GM18507 (cell line): ENCODE measurements around the gene FAM53B.

Source experiments
- DNase-seq: peaks from one replicate; pipeline ENCODE4 v3.0.0; 2011; ENCODE audit warnings: low read depth; ENCODE audit not compliant: insufficient read length; ENCODE audit errors: extremely low spot score
- FAIRE-seq: peaks from 2 replicates; lab custom pipeline; 2011; peaks lifted over from hg19 to GRCh38; lab: Jason Lieb, UNC

Gene FAM53B

DNA sequence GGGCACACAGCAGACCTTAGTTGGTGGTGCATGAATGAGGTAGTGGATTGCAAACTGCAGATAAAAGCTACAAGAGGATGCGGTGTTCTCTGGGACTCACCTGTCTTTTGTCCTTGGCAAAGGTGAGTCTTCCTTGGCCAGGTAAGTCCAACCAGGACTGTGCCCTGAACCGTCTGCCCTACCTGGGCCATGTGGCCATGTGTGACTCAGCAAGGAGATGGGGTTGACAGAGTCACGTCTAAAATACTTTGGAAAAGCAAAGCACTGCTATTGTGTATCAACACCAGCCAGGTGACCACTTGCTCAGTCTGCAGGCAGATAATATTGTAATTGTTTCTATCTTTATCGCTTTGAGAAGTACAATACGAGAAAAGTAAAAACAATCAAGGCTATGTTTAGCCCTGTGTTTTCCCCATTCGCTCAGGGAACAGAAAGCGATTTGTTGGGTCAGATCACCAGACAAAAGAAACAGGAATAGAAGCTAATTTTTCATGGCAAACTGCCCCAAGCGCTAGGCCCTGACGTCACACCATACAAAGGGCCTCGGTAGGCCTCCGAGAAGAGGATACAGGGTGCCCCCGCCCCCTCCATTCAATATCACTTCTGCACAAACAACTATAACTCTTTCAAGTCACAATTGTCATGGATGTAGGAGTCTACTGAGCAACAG, 57.3 kb downstream of the FAM53B start:
- FAIRE-seq: peak; percentile 21
- DNase-seq: no peak

DNA sequence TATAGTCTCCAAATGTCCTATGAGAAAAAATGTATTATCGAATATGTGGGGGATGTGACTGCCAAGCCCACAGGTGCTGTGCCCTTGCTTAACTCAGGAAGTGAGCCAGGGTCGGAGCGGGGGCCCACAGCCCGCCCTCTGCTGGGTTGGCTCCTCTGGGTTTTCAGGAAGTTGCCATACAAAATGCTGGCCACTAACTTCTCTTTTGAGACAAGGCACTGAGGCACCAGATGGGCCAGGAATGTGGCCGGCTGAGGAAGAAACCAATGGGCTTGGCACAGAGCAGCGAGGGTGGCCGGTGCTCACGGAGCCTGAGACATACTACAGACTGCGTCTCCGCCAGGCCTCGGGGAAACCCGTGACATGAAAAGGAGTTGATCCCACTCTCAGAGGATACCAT, 58.9 kb downstream of the FAM53B start:
- FAIRE-seq (no peak), DNase-seq (no peak)

DNA sequence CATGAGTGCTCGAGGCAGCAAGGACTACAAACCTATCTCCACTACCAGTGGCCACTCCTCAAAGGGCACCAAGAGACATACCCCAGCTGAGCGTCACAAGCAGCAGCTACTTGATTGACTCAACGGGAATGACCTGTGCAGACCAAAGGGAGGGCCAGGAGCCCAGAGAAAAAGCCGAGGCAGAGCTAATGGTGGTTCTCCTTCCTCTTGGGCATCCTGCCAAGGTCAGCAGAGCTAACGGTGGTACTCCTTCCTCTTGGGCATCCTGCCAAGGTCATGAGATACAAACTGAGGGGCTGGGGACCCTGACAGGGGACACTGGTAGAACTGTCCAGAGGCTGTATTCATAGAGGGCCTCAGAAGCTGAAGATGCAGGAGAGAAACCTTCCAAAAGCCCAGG, 60.4 kb downstream of the FAM53B start:
- FAIRE-seq: no peak
- no peak for DNase-seq

DNA sequence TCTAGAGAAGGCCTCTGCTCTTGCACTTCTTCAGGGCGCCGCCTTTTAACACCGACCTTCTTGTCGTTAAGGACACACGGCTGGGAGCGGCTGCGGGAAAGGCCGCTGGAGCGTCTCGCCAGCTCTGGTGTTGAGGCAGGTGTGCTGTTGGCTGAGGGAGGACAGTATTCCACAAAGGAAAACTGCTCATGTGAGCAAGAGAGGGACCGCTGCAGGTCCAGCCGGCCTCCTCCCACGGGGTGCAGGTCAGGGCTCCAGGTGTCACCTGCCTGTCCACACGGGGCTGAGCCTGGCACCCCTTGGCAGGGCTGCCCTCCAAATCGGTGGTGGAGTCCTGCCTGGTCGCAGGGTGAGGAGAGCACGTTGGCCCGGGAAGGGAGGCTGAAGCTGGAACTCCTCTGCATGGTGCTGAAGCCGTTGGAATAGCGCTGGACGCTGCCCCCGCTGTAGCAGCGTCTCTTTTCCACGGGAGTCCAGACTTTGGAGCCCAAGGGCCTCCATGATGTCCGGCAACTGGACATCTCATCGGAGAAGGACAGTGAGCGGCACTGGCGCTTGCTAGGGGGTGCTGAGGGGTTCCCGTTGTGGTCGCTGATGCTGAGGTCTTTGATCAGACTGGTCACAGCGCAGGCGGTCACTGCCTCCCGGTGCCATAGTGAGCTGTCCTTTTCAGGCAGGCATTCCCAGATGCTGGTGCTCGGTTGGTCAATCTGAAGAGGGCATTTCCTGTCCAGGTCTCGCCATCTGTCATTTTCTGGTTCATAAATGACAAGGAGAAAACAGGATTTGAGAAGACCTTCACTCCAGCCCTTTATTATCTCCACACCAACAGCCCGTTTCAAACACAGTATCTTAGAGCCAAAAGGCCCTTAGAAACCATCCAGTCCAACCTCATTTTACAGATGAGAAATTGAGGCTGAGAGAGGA, 62.3 kb downstream of the FAM53B start:
- FAIRE-seq (no peak), DNase-seq (no peak)

DNA sequence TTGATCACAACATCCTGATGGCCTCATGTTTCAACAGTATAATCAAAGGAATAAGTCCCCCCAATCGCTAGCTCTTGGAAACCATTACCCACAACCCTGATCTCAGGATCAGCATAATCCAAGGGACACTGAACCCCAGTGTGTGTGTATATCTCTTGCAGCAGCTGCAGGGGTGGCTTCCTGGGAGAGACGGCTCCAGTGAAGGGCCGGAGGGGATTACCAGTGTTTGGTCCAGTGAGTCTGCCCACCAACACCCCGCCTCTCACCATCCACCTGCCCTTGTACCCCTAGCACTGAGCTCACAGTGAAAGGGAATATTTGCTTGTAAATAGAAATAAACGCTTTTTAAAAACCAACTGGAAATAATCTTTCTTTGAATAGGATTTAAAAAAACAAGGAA, 63.1 kb downstream of the FAM53B start:
- FAIRE-seq (no peak), DNase-seq (no peak)

DNA sequence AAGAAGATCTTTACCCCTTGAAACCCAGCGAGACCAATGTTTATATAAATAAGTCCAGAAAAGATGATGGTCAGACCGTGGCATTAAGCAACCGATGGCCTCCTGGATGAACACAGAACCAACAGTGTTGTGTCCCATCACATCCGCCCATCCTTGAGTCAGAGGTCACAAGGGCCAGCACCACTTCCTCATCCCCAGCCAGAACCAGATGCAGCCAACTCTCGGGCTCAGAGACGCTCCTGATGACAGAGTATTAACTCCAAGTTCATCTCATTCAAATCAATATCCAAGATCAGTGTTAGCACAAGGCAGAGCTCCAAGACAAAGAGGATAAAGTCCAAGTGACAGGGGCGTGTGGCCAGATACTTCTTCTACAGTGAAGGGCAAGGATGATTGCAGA, 63.5 kb downstream of the FAM53B start:
- no peak for FAIRE-seq

DNA sequence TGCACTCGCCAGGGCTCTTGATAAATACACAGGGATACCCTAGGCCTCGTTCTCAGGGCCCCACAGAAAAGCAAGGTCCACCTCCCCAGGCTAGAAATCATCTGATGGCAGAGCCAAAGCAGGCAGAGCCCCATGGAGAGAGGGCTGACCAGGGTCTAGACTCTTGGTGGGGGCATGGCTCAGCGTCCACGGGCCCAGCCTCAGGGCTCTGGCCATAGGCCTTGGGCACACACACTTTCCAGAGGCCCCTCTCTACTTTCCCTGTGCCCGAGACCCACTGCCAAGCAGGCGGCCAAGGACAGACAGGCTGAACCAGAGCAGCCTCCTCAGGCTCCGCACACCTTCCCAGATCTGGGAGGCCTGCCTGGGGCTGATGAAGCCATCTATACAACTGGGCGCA, 64.8 kb downstream of the FAM53B start:
- no peak for FAIRE-seq
- no peak for DNase-seq

More for the DNA sequence above, 63.5 kb downstream of the FAM53B start:
- no peak for DNase-seq

DNA sequence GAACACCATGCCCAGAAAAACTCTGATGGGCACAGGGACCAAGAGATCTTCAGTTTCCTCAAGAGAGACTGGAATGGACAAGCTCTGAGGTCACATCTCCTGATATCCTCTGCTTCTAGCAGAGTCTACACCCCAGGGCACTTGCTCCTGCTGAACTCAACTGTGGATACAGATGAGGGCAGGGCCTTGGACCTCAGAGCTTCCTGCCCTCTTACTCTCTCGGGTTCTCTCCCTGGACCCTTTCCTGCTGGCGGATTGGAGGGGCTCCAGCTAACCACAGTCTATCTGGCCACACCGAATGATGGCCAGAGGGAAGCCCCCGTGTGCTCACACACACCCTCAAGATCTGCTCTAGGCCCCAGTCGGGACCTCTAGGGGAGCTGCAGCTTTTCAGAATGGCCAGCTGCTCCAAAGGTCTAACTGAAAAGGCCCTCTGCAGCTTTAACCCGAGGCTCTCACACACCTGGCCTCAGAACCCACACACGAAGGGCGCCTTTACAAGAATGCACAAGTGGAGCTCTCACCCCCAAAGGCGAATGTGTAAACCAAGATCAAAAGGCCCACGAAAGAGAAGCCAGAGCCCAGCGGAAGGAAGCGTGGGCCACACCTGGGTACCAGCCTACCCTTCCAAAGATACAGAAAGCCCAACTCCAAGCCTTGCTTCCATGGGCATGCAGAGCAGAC, 65.5 kb downstream of the FAM53B start:
- FAIRE-seq: no peak
- DNase-seq: no peak

DNA sequence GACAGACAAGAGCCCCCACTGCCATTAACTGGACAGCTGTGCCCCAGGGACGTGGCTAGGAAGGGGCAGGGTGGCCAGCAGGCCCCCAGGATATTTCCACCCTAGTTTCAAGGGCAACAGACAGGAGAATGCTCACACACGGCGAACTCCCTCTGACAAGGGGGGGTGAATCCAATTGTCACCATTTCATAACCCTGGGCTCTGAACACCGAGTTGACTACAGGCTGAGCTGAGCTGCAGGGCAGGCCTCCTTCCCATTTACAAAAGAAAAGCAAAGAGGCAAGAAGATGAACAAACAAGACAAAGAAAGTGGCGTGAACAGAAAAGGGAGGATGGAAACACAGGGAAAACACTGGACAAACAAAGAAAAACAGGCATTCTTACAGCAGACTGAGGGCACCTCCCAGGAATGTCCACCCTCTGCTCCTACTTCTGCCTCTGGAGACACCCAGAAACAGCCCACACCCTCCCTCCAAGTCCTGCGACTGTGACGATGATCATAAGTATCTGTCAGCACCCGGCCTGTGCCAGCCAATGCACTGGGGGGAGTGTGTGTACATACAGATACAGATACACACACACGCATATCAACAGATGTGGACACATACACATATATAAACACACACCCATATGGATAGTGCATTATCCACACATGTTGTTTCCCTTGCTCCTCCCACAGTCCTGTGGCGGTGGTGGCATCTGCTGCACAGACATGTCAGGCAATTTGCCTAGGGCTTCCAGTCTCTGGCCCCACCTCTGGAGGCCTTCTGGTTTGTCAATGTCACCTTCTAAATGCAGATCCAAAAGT, 66.2 kb downstream of the FAM53B start:
- FAIRE-seq: no peak
- DNase-seq: no peak

DNA sequence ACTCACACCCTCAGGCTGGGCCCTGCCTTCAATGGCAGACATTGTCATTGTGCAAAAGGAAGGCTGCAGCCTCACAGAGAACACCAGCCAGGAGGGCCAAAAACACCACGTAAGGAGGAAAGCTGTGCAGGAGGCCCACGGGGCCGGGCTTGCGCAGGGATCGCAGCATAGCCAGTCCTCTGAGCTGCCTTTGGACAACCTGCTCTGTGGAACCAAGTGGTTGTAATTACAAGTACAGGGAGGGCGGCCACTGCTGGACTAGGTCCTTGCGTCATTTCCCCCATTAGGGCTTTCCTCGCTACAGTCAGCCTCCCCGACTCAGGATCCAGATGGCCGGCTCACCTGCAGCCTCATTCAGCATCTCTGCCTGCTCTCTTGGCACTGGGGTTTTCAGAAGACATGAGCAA, 66.9 kb downstream of the FAM53B start:
- no peak for DNase-seq
- no peak for FAIRE-seq

DNA sequence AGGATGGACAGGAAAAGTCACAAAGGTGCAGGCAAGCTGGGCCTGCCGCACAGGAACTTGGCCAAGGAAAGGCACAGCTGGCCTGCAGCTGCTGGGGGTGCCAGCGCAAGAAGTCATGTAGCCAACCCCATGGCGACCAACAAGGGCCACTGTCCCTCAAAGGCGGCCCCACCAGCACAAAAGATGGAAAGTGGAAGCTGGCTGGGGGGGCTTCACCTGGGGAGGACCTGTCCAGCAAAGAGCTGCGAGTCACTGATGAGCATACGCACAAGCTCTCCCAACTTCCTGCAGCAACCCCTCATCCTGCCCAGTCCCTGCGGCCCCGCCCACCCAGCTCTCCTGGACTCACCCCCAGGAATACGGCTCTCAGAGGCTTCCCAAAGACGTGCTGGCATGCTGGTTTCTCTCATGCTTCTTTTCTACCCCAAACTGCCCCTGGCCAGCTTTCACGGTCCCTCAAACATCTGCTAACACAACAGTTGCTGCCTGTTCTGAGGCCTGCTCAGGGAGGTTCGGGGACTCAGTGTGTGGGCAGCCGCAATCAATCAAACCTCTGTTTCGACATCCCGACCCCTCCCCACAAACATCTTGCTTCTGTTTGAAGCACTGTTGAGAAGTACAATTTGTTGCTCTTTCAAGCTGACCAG, 67.6 kb downstream of the FAM53B start:
- DNase-seq: no peak

DNA sequence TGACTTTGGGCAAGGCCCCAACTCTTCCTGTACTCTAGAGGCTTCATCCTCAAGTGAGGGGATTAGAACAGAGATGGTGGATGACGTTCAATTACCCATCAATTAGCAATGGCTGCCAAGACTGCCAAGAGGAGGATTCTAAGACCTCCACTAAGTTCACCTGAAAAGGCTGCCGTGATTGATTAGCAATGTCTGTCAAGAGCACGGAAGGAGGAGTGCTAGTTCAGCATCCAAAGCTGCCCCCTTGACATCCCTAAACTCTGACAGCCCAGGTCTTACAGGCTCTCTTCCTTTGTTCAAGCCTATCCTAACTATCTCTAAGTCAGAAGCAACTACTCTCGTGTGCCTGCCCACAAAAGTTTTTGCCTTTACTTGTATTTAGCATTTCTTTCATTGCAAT, 68.4 kb downstream of the FAM53B start:
- no peak for FAIRE-seq
- no peak for DNase-seq

More for the DNA sequence above, 67.6 kb downstream of the FAM53B start:
- FAIRE-seq: no peak

DNA sequence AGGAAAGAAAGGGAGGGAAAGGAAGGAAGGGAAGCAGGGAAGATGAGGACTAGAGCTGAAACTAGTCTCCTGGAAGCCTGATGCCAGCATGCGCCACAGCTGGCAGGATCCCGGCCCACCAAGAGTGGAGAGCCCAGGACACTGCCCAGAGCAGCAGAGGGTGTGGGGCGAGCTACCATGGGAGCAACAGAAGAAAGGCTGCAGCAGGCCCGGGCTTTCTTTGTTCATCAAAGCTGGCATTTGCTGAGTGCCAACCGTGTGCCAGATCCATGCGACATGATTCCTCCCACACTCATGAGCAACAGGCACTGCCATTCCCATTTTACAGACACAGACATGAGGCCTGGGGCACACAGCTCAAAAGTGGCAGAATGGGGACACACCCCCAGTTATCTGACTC, 68.9 kb downstream of the FAM53B start:
- DNase-seq: no peak
- no peak for FAIRE-seq

DNA sequence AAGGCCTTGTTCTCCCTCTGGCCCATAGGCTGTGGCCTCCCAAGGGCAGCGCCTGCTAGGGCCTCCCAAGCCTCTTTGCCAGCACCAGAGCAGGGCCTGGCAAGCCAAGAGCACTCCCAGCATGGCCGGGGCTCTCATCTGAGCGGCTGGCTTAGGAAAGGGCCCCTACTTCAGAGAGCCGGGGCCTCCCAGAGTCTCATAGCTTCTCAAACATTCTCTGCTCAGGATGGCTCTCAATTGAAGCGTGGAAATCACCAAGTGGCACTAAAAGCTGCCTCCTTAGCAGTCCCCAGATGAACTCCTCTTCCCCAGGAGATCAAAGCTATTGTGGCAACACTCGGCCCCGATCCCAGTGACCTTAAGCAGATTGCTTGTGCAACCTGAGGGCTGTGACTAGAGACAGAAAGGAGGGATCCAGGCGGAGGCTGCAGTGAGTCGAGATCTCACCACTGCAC, 69.4 kb downstream of the FAM53B start:
- no peak for FAIRE-seq

DNA sequence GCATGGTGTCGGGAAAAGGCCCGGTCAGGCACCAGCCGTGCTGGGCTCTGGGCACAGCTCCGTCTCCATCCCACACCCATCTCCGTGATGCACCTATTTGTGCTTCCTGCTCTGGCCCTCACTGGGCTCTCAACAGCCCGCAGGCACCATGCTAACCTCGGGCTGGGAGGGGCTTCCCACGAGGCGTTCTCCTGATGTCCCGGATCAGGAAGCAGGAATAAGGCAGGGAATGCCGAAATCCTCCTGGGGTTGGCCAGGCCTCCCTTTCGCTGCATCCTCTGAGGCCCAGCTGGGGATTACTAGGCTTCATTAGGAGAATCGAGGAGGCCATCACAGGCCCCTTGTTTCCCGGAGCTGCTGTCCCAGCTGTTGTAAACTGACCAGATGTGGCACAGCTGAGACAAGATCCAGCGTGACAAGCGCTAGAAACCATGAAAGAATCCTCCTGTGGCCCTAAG, 72.0 kb downstream of the FAM53B start:
- DNase-seq (no peak), FAIRE-seq (no peak)

More for the DNA sequence above, 69.4 kb downstream of the FAM53B start:
- no peak for DNase-seq

DNA sequence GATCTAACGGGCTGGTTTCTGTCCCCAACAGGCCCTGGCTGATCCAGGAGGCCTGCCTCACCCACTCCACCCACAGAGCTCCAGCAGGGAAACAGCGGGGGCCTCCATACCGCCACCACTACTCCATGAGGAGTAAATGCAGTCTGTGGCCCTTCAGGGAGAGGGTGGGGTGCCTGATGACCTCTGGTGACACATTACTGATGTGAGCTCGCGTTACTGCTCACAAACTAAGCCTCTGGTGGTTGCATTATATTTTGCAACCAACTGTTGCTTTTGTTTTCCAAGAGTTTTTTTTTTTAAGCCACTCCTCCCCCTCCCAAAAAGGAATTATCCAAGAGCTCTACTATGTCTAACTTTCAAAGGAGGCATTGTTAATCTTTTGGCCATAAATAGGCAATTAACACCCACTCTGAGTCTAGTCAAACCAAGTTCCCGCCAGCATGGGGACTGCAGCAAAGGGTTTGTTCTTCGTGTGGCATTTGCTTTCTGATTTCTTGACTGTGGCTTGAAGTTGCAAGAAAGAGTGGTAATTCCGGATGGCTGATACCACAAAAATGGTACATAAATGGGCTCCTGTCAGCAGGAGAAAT, 72.6 kb downstream of the FAM53B start:
- FAIRE-seq (no peak), DNase-seq (no peak)

DNA sequence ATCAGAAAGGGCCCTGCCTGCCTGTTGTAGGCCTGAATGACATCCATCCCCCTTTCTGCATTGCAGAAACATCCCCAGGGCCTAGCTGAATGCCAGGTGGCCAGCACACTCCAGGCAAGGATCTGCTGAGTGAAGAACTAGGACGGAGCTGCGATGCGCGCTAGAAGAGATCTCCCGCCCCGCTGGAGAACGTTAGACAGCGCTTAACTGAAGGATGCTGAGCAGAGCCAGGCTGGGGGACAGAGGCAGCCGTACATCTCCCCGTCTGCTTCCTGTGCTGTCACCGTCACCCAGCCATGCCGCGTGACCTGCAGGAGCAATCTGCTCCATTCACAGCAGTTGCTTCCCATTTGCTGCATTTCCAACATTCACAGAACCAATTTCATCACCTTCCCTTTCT, 73.3 kb downstream of the FAM53B start:
- FAIRE-seq: no peak
- DNase-seq: no peak

DNA sequence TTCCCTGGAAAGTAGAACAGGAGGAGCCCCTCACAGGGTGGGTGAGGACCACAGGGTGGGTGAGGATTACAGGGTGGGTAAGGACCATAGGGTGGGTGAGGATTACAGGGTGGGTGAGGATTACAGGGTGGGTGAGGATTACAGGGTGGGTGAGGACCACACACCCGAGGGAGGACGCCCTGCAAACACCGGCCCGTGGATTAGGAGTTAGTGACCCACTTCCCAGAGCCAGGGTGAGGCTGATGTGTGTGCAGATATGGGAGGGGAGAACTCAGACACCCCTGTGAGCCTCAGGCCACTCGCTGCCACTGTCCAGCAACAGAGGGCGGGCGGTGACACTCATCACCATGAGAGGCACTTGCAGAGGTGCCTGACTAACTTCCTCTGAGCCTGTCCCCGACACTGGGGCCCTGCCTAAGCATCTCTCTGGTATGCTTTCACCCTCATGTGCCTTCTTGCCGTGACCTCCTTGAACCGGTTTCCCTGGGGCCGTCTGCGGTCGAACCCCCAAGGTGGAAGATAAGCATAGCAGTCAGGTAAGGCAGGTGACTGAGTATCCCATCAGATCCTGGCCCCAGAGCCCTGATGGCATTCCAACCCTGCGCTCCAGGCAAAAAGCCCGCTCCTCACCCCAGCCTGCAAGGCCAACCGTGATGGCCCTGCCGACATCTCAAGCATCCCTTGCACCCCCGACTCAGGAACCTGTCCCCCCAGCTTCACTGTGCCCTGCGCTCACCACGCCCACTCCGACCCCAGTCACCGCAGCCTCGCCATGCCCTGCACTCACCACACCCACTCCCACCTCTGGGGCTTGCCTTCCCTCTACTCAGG, 74.1 kb downstream of the FAM53B start:
- DNase-seq (no peak), FAIRE-seq (no peak)
